Measurements from ENCODE around the gene PIP5K1B. TPM values are rescaled to one million over a fixed set of nuclear protein-coding genes. Genes with fewer than 3 reads are reported as not detected.
A peak's percentile ranks its signal among the peaks of the same experiment; 100 is the strongest.

Gene PIP5K1B
- total and polyA plus RNA-seq, 2 experiments from 2014 or later: 1.3 to 2.8 TPM

DNA sequence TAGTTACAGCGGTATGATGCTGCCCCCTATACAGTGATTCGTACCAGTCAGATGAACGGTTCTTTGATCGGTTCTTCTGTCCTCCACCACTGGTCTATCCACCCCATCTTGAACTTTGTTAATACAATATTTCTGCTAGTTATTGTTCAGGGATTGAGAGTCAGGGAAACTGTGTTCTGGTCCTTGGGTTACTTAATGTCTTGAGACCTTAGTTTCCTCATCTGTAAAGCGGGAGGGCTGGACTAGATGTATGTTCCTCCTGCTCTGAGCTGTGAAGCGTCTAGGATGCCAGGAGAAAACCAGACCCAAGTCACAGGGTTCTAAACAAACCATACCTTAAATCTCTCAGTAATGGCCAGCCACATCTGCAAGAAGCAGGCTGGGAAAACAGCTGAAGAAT is 1.4 kb upstream of the PIP5K1B start:
- Mint-ChIP-seq H3K36me3 (ENCODE audit: low read depth) (no peaks in the 10 kb centered on the region; the same call in 2 of the 3 replicates), H3K4me3 (peak overlapping the region; percentile 88), H3K9me3 (no peaks in the 10 kb centered on the region), H3K27me3 (ENCODE audit: insufficient read depth, low read depth, poor library complexity) (peaks cover 20% of the 10 kb centered on the region), H3K27ac (no peak overlapping the region), H3K4me1 (peaks cover 28% of the 10 kb centered on the region)
- Histone ChIP-seq H3K27ac (ENCODE audit: low read depth) (no peak overlapping the region), H4K20me1 (replicated peaks; ENCODE audit: insufficient read depth) (no peaks in the 10 kb centered on the region), H3K79me2 (replicated peaks; ENCODE audit: insufficient read depth) (0 out of 2 replicates have a peak, but pooled peaks cover 5% of the 10 kb centered on the region), H3K36me3 (ENCODE audit: insufficient read depth) (no peaks in the 10 kb centered on the region; the same call in 1 of the 2 replicates), H3K4me2 (peak overlapping the region; percentile 88), H3K27me3 (ENCODE audit: insufficient read depth) (peaks cover 53% of the 10 kb centered on the region), H3K4me1 (ENCODE audit: insufficient read depth) (peaks cover 20% of the 10 kb centered on the region), H3K4me3 (peak overlapping the region; percentile 95; the same call in 1 of the 2 replicates), H2AFZ (no peak overlapping the region), H3K9me2 (ENCODE audit: insufficient read depth) (no peaks in the 10 kb centered on the region), H3F3A (replicated peaks; ENCODE audit: low read depth) (peaks cover 8% of the 10 kb centered on the region)
- no peak for TF ChIP-seq STAT1 (IDR thresholded peaks at IDR 0.05; ENCODE audit: unreplicated experiment)
- TF ChIP-seq, protein P1, sequence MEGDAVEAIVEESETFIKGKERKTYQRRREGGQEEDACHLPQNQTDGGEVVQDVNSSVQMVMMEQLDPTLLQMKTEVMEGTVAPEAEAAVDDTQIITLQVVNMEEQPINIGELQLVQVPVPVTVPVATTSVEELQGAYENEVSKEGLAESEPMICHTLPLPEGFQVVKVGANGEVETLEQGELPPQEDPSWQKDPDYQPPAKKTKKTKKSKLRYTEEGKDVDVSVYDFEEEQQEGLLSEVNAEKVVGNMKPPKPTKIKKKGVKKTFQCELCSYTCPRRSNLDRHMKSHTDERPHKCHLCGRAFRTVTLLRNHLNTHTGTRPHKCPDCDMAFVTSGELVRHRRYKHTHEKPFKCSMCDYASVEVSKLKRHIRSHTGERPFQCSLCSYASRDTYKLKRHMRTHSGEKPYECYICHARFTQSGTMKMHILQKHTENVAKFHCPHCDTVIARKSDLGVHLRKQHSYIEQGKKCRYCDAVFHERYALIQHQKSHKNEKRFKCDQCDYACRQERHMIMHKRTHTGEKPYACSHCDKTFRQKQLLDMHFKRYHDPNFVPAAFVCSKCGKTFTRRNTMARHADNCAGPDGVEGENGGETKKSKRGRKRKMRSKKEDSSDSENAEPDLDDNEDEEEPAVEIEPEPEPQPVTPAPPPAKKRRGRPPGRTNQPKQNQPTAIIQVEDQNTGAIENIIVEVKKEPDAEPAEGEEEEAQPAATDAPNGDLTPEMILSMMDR (conservative IDR thresholded peaks at IDR 0.05; ENCODE audit: low read depth in 2 of 2): peak in 1 of 2 experiments; percentile 37; a peak in 1 of 4 replicates
- DNase-seq (ENCODE audit: low spot score) (no peak), ATAC-seq (no peak)

DNA sequence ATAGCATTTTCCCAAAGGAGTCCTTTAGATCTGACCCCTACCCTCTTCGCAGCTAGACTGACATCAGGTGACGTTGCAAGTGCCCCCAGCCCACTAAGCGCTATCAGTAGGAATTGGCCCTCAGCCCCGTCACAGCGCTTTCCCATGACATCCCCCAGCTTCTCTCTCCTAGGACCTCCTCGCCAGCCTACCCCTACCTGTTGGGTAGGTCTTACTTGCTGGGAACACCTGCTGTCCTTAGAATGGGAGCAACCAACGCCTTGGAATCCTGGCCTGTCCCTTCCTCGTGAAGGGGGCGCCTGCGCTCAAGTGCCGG is 584 bp upstream of the PIP5K1B start:
- Mint-ChIP-seq H3K4me3 (peak overlapping the region; percentile 88), H3K36me3 (ENCODE audit: low read depth) (no peaks in the 10 kb centered on the region; the same call in 2 of the 3 replicates), H3K4me1 (peaks cover 28% of the 10 kb centered on the region), H3K27me3 (ENCODE audit: insufficient read depth, low read depth, poor library complexity) (peaks cover 20% of the 10 kb centered on the region), H3K9me3 (no peaks in the 10 kb centered on the region), H3K27ac (no peak overlapping the region)
- H2AFZ ChIP-seq: peak overlapping the region; percentile 91
- peaks cover 20% of the 10 kb centered on the region for H3K4me1 ChIP-seq (ENCODE audit: insufficient read depth)
- peak; percentile 80 for DNase-seq (ENCODE audit: low spot score)
- no peak for ATAC-seq
- peaks cover 5% of the 10 kb centered on the region; the same call in 1 of the 2 replicates for H3K79me2 ChIP-seq (replicated peaks; ENCODE audit: insufficient read depth)
- peaks cover 54% of the 10 kb centered on the region for H3K27me3 ChIP-seq (ENCODE audit: insufficient read depth)
- H3K36me3 ChIP-seq (ENCODE audit: insufficient read depth): no peaks in the 10 kb centered on the region; the same call in 1 of the 2 replicates
- H3K4me2 ChIP-seq: peak overlapping the region; percentile 88
- no peaks in the 10 kb centered on the region for H3K9me2 ChIP-seq (ENCODE audit: insufficient read depth)
- H3F3A ChIP-seq (replicated peaks; ENCODE audit: low read depth): peaks cover 8% of the 10 kb centered on the region
- H3K4me3 ChIP-seq: peak overlapping the region; percentile 95
- no peaks in the 10 kb centered on the region for H4K20me1 ChIP-seq (replicated peaks; ENCODE audit: insufficient read depth)
- H3K27ac ChIP-seq (ENCODE audit: low read depth): no peak overlapping the region
- TF ChIP-seq POLR2AphosphoS5 (IDR thresholded peaks at IDR 0.05; ENCODE audit: low read depth) (no peak), ZNF462 (CRISPR knock-in tag; IDR thresholded peaks at IDR 0.05) (no peak), EZH2phosphoT487 (IDR thresholded peaks at IDR 0.05; ENCODE audit: unreplicated experiment) (no peak), ZNF114 (CRISPR knock-in tag; IDR thresholded peaks at IDR 0.05) (no peak), CREB1 (CRISPR knock-in tag; IDR thresholded peaks at IDR 0.05; ENCODE audit: low read depth) (no peak), EZH2 (IDR thresholded peaks at IDR 0.05; ENCODE audit: low read depth, unreplicated experiment) (no peak), ZNF331 (CRISPR knock-in tag; IDR thresholded peaks at IDR 0.05; ENCODE audit: low read depth) (no peak), NANOG (IDR thresholded peaks at IDR 0.05; ENCODE audit: borderline replicate concordance) (no peak), STAT1 (IDR thresholded peaks at IDR 0.05; ENCODE audit: unreplicated experiment) (no peak), ETS1 (IDR thresholded peaks at IDR 0.05) (no peak)
- TF ChIP-seq, protein P1 (conservative IDR thresholded peaks at IDR 0.05; ENCODE audit: low read depth in 2 of 2): no peak

Data from GM23338 (cell line).